Hepatocyte (in vitro differentiated cells): Measurements from ENCODE around the gene OLFM2.

Experiments
- EZH2 ChIP-seq: fragments of 200-600 bp; sonication (generic); IDR thresholded peaks from 2 replicates; pipeline ENCODE4 v1.6.1; 2016; ENCODE audit warnings: antibody characterized with exemption, mild to moderate bottlenecking, borderline replicate concordance
- EZH2phosphoT487 ChIP-seq: fragments of 200-600 bp; sonication (generic); IDR thresholded peaks from one replicate; pipeline ENCODE4 v1.6.1; 2018; ENCODE audit warnings: antibody characterized with exemption, mild to moderate bottlenecking, low read depth, moderate library complexity; ENCODE audit not compliant: unreplicated experiment, severe bottlenecking
- TF ChIP-seq, protein P1 (sequence below): fragments of 200-600 bp; sonication (generic); IDR thresholded peaks from 2 replicates; pipeline ENCODE4 v1.5.1; 2016; ENCODE audit warnings: antibody characterized with exemption, mild to moderate bottlenecking; ENCODE audit not compliant: poor library complexity

DNA sequence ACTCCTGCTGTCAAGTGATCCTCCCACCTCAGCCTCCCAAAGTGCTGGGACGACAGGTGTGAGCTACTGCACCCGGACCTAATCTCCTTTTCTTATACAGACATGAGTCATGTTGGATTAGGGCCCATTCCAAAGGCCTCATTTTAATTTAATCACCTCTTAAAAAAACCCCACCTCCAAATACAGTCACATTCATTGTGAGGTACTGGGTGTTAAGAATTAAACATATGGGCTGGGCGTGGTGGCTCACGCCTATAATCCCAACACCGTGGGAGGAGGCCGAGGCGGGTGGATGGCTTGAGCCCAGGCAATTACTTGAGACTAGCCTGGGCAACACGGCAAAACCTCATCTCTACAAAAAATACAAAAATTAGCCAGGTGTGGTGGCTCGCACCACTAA lies 54.6 kb downstream of the OLFM2 start:
- TF ChIP-seq, protein P1, sequence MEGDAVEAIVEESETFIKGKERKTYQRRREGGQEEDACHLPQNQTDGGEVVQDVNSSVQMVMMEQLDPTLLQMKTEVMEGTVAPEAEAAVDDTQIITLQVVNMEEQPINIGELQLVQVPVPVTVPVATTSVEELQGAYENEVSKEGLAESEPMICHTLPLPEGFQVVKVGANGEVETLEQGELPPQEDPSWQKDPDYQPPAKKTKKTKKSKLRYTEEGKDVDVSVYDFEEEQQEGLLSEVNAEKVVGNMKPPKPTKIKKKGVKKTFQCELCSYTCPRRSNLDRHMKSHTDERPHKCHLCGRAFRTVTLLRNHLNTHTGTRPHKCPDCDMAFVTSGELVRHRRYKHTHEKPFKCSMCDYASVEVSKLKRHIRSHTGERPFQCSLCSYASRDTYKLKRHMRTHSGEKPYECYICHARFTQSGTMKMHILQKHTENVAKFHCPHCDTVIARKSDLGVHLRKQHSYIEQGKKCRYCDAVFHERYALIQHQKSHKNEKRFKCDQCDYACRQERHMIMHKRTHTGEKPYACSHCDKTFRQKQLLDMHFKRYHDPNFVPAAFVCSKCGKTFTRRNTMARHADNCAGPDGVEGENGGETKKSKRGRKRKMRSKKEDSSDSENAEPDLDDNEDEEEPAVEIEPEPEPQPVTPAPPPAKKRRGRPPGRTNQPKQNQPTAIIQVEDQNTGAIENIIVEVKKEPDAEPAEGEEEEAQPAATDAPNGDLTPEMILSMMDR = no peak
- TF ChIP-seq EZH2 (no peak), EZH2phosphoT487 (no peak)
